Gastrocnemius medialis (tissue), 4 donors: ENCODE results near the gene DOK3.

Experiments
- CTCF ChIP-seq, 5 experiments: fragments of 450-650 bp in 3 of 5; fragments of 200-600 bp in 2 of 5; sonication (generic) in 2 of 5; IDR thresholded peaks in 4 of 5; conservative IDR thresholded peaks in 1 of 5; 1 replicate in 4 of 5; 2 replicates in 1 of 5; pipeline ENCODE4 v1.5.1; 2016 to 2019; ENCODE audit warnings: antibody characterized with exemption in 5 of 5, mild to moderate bottlenecking in 3 of 5, moderate library complexity in 3 of 5
- POLR2A ChIP-seq, 2 donors: fragments of 450-650 bp; IDR thresholded peaks; one replicate each; pipeline ENCODE4 v1.6.1; 2017; ENCODE audit warnings: antibody characterized with exemption in 2 of 2, mild to moderate bottlenecking in 2 of 2, moderate library complexity in 2 of 2

GRCh38 chr5:177472460-177473442 is 36.9 kb downstream of the DOK3 start:
- TF ChIP-seq CTCF (IDR thresholded peaks at IDR 0.05 in 4 of 5, conservative IDR thresholded peaks at IDR 0.05 in 1 of 5) (no peak), POLR2A (IDR thresholded peaks at IDR 0.05) (no peak)
